Stomach (tissue), 9 donors: ENCODE data around the gene DISC1. TPM values are rescaled to one million over a fixed set of nuclear protein-coding genes. Genes with fewer than 3 reads are reported as not detected.

ENCODE experiments used
- DNase-seq, 2 donors: peaks; one replicate each; pipeline versions ENCODE4 v3.0.0 to v3.0.0-alpha.2; 2013 to 2019
- H3K27ac ChIP-seq, 5 donors: fragments of 200-600 bp in 4 of 5; sonication (generic) in 4 of 5; one replicate each; pipeline ENCODE4 v1.5.1; 2013 to 2019; ENCODE audit warnings: mild to moderate bottlenecking in 1 of 5, moderate library complexity in 1 of 5
- H3K27me3 ChIP-seq, 3 donors: fragments of 200-600 bp; sonication (generic); one replicate each; pipeline ENCODE4 v1.5.1; 2017 to 2019; ENCODE audit warnings: mixed run types in 1 of 3
- H3K36me3 ChIP-seq, 4 donors: fragments of 200-600 bp; sonication (generic); 1 replicate in 3 of 4; 2 replicates in 1 of 4; pipeline ENCODE4 v1.5.1; 2016 to 2019
- H3K4me1 ChIP-seq, 4 donors: fragments of 200-600 bp; sonication (generic); one replicate each; pipeline ENCODE4 v1.5.1; 2016 to 2019
- H3K4me3 ChIP-seq, 4 donors: fragments of 200-600 bp; sonication (generic) in 3 of 4; one replicate each; pipeline ENCODE4 v1.5.1; 2016 to 2019; ENCODE audit warnings: mild to moderate bottlenecking in 1 of 4
- H3K9me3 ChIP-seq, 4 donors: fragments of 200-600 bp; sonication (generic); one replicate each; pipeline ENCODE4 v1.5.1; 2016 to 2019
- CTCF ChIP-seq, 7 experiments: fragments of 450-650 bp in 4 of 7; fragments of 200-600 bp in 3 of 7; sonication (generic) in 3 of 7; IDR thresholded peaks; one replicate each; pipeline ENCODE4 v1.5.1; 2016 to 2019; ENCODE audit warnings: antibody characterized with exemption in 7 of 7, control low read depth in 2 of 7, mild to moderate bottlenecking in 1 of 7
- EP300 ChIP-seq: sonication (generic); formaldehyde crosslinking; IDR thresholded peaks from one replicate; pipeline ENCODE4 v1.6.1; 2017; ENCODE audit warnings: antibody characterized with exemption
- POLR2A ChIP-seq, 4 donors: fragments of 450-650 bp; IDR thresholded peaks; one replicate each; pipeline ENCODE4 v1.6.1; 2016; ENCODE audit warnings: antibody characterized with exemption in 4 of 4, control low read depth in 2 of 4, mild to moderate bottlenecking in 1 of 4, moderate library complexity in 1 of 4
- POLR2AphosphoS5 ChIP-seq, 3 donors: sonication (generic); formaldehyde crosslinking; IDR thresholded peaks; one replicate each; pipeline ENCODE4 v1.6.1; 2016; ENCODE audit warnings: antibody characterized with exemption in 3 of 3
- WGBS, 5 donors: extraction: QIAGEN DNeasy Blood & Tissue Kit in 3 of 5; methylation state at CpG; one replicate each; pipeline versions ENCODE4 v1.1.5 to v1.1.7; 2013 to 2018; 5-methylcytosine and 5-hydroxymethylcytosine counted together
- intact Hi-C: fragments of 100-400 bp; cut with DNase I; formaldehyde crosslinking; loops from one replicate; pipeline ENCODE4 v1.15.1; 2023; ENCODE audit warnings: low total_unique reads
- polyA plus RNA-seq, 3 donors: library from polyadenylated mRNA; stranded (reverse); fragments of 200-250 nt; gene quantifications; one replicate each; pipeline ENCODE4 v1.2.3, GENCODE V29; 2013
- total RNA-seq, 5 donors: library from RNA; depleted of rRNA; stranded (reverse); fragments of >200 nt; gene quantifications; one replicate each; pipeline versions ENCODE4 v1.1.0 to v1.2.3, GENCODE V29; 2014 to 2016
- donor health status: healthy with polysubstance abuse.
- donor health status: Bipolar disorder and iron deficiency.
- donor health status: healthy.

The DISC1 gene
- total and polyA plus RNA-seq, 8 donors: 0.43 to 29.8 (median 1.6) TPM

- no peak for TF ChIP-seq POLR2A (IDR thresholded peaks at IDR 0.05)
- TF ChIP-seq EP300: no peak
- TF ChIP-seq CTCF (IDR thresholded peaks at IDR 0.05): no peak
- no peak for TF ChIP-seq POLR2AphosphoS5 (IDR thresholded peaks at IDR 0.05)
- 0 to 35% (median 0%) methylated on average over 1 of the region's 1 CpG for WGBS, 5 donors
- H3K4me1 ChIP-seq: peaks cover 0 to 6% (median 0%) of the 10 kb centered on the region in 4 donors
- no peaks in the 10 kb centered on the region for H3K27me3 ChIP-seq
- DNase-seq: peak in 1 of 2 donors; percentile 36
- H3K4me3 ChIP-seq: no peak overlapping the region
- no peak overlapping the region for H3K27ac ChIP-seq
- H3K36me3 ChIP-seq: no peaks in the 10 kb centered on the region
- intact Hi-C loops: no loop called here
- H3K9me3 ChIP-seq: no peaks in the 10 kb centered on the region
Observed at GRCh38 chr1:231729544-231729943, 103.0 kb downstream of the DISC1 start.

GRCh38 chr1:231731268-231731667, 104.7 kb downstream of the DISC1 start:
- no peak overlapping the region for H3K4me3 ChIP-seq
- H3K4me1 ChIP-seq: peaks cover 0 to 6% (median 0%) of the 10 kb centered on the region in 4 donors
- H3K9me3 ChIP-seq: no peaks in the 10 kb centered on the region
- intact Hi-C loops: no loop called here
- TF ChIP-seq CTCF (IDR thresholded peaks at IDR 0.05): no peak
- TF ChIP-seq EP300: no peak
- TF ChIP-seq POLR2AphosphoS5 (IDR thresholded peaks at IDR 0.05): no peak
- no peaks in the 10 kb centered on the region for H3K36me3 ChIP-seq
- H3K27me3 ChIP-seq: no peaks in the 10 kb centered on the region
- H3K27ac ChIP-seq: no peak overlapping the region
- no peak for DNase-seq

GRCh38 chr1:231733063-231733462, 106.5 kb downstream of the DISC1 start:
- no peaks in the 10 kb centered on the region for H3K27me3 ChIP-seq
- intact Hi-C loops: no loop called here
- no peaks in the 10 kb centered on the region for H3K36me3 ChIP-seq
- no peaks in the 10 kb centered on the region for H3K9me3 ChIP-seq
- H3K4me3 ChIP-seq: no peak overlapping the region
- DNase-seq: no peak
- no peak overlapping the region for H3K27ac ChIP-seq
- H3K4me1 ChIP-seq: peaks cover 0 to 6% (median 0%) of the 10 kb centered on the region in 4 donors
- TF ChIP-seq POLR2A (IDR thresholded peaks at IDR 0.05) (no peak), EP300 (no peak)

GRCh38 chr1:231733672-231734071, 107.1 kb downstream of the DISC1 start:
- 69 to 95% (median 85%) methylated on average over 3 of the region's 3 CpGs for WGBS, 5 donors
- no peak overlapping the region for H3K27ac ChIP-seq
- H3K4me1 ChIP-seq: peaks cover 0 to 6% (median 0%) of the 10 kb centered on the region in 4 donors
- H3K27me3 ChIP-seq: no peaks in the 10 kb centered on the region
- H3K4me3 ChIP-seq: no peak overlapping the region
- DNase-seq: no peak
- TF ChIP-seq CTCF (IDR thresholded peaks at IDR 0.05): no peak
- no peak for TF ChIP-seq EP300
- no peak for TF ChIP-seq POLR2AphosphoS5 (IDR thresholded peaks at IDR 0.05)
- TF ChIP-seq POLR2A (IDR thresholded peaks at IDR 0.05): no peak
- no peaks in the 10 kb centered on the region for H3K36me3 ChIP-seq
- H3K9me3 ChIP-seq: no peaks in the 10 kb centered on the region
- intact Hi-C loops: no loop called here

- Histone ChIP-seq H3K27ac (no peak overlapping the region), H3K9me3 (no peaks in the 10 kb centered on the region), H3K4me3 (no peak overlapping the region), H3K27me3 (no peaks in the 10 kb centered on the region), H3K4me1 (peaks cover 0 to 5% (median 0%) of the 10 kb centered on the region in 4 donors), H3K36me3 (no peaks in the 10 kb centered on the region)
- no peak for TF ChIP-seq POLR2A (IDR thresholded peaks at IDR 0.05)
- no peak for TF ChIP-seq POLR2AphosphoS5 (IDR thresholded peaks at IDR 0.05)
- TF ChIP-seq CTCF (IDR thresholded peaks at IDR 0.05): no peak
- TF ChIP-seq EP300: no peak
- WGBS, 5 donors: 83 to 93% (median 86%) methylated on average over 4 of the region's 4 CpGs
- DNase-seq: no peak
- intact Hi-C loops: no loop called here
Observed at GRCh38 chr1:231734417-231734816, 107.8 kb downstream of the DISC1 start.
